Activated CD4-positive, alpha-beta T cell treated with anti-CD3 and anti-CD28 coated beads, Interleukin-2, amount 10 ng/mL, durations not matched to agents 7 days and 5 days (primary cell): ENCODE results near the gene ARL17A. TPM values are rescaled to one million over a fixed set of nuclear protein-coding genes. Genes with fewer than 3 reads are reported as not detected.
"Not testable (repeated sequence)": the region's sequence is repeated elsewhere in the genome, so short reads cannot be mapped to it uniquely, and the experiment has no call there.

ENCODE experiments used
- CTCF ChIA-PET: fragments of 350-600 bp; sonication (Branson Sonifier 250); formaldehyde crosslinking; loops from one replicate; lab custom pipeline; 2021; ENCODE audit warnings: antibody characterized with exemption; lab: Charles Lee
- POLR2A ChIA-PET: fragments of 350-600 bp; sonication (Branson Sonifier 250); formaldehyde crosslinking; loops from one replicate; lab custom pipeline; 2021; ENCODE audit warnings: antibody characterized with exemption; lab: Charles Lee
- DNase-seq: peaks from one replicate; pipeline ENCODE4 v3.0.0-alpha.2; 2020
- H3K27ac Mint-ChIP-seq: one replicate; pipeline ENCODE4 v1.8.0; 2021; ENCODE audit warnings: mild to moderate bottlenecking, moderate library complexity, mixed read lengths
- H3K27me3 Mint-ChIP-seq: one replicate; pipeline ENCODE4 v1.8.0; 2021; ENCODE audit warnings: mixed read lengths
- H3K36me3 Mint-ChIP-seq: one replicate; pipeline ENCODE4 v1.8.0; 2021; ENCODE audit warnings: low read depth, mixed read lengths
- H3K4me1 Mint-ChIP-seq: one replicate; pipeline ENCODE4 v1.8.0; 2021; ENCODE audit warnings: mixed read lengths
- H3K4me3 Mint-ChIP-seq: one replicate; pipeline ENCODE4 v1.8.0; 2021; ENCODE audit warnings: mild to moderate bottlenecking, moderate library complexity, mixed read lengths
- H3K9me3 Mint-ChIP-seq: one replicate; pipeline ENCODE4 v1.8.0; 2021; ENCODE audit warnings: mixed read lengths
- total RNA-seq, 2 experiments: library from RNA; stranded (reverse); gene quantifications; one replicate each; pipeline ENCODE4 v1.2.3, GENCODE V29; 2021

ARL17A gene
- total RNA-seq, 2 experiments from 2014 or later, result 27.5 to 28.5 TPM

GRCh38 chr17:46590157-46591146, 11.0 kb upstream of the ARL17A start, which contains the start of gene NSF:
Gene NSF (plus strand): TSS chr17:46590669. CDS start chr17:46590776, 107 bp downstream.
- not testable (repeated sequence) for H3K36me3 Mint-ChIP-seq, H3K4me1 Mint-ChIP-seq, H3K27ac Mint-ChIP-seq

GRCh38 chr17:46585444-46585843, 6.0 kb upstream of the ARL17A start:
- CTCF ChIA-PET, H3K4me1 Mint-ChIP-seq: not testable (repeated sequence)

More at GRCh38 chr17:46590157-46591146, 11.0 kb upstream of the ARL17A start, which contains the start of gene NSF:
- CTCF ChIA-PET, DNase-seq, POLR2A ChIA-PET, H3K4me3 Mint-ChIP-seq, H3K27me3 Mint-ChIP-seq, H3K9me3 Mint-ChIP-seq: not testable (repeated sequence)

GRCh38 chr17:46580082-46580481, 591 bp upstream of the ARL17A start:
- H3K9me3 Mint-ChIP-seq, H3K36me3 Mint-ChIP-seq: not testable (repeated sequence)

More at GRCh38 chr17:46585444-46585843, 6.0 kb upstream of the ARL17A start:
- POLR2A ChIA-PET, H3K4me3 Mint-ChIP-seq, H3K9me3 Mint-ChIP-seq, H3K36me3 Mint-ChIP-seq, DNase-seq, H3K27ac Mint-ChIP-seq, H3K27me3 Mint-ChIP-seq: not testable (repeated sequence)

GRCh38 chr17:46571796-46572195, 7.7 kb downstream of the ARL17A start:
- H3K27ac Mint-ChIP-seq, H3K4me1 Mint-ChIP-seq, H3K36me3 Mint-ChIP-seq, DNase-seq, POLR2A ChIA-PET, H3K9me3 Mint-ChIP-seq, CTCF ChIA-PET, H3K4me3 Mint-ChIP-seq, H3K27me3 Mint-ChIP-seq: not testable (repeated sequence)

More at GRCh38 chr17:46580082-46580481, 591 bp upstream of the ARL17A start:
- H3K27ac Mint-ChIP-seq, DNase-seq, POLR2A ChIA-PET, H3K27me3 Mint-ChIP-seq, CTCF ChIA-PET, H3K4me1 Mint-ChIP-seq, H3K4me3 Mint-ChIP-seq: not testable (repeated sequence)

- H3K9me3 Mint-ChIP-seq, POLR2A ChIA-PET, H3K4me3 Mint-ChIP-seq, H3K27me3 Mint-ChIP-seq, H3K36me3 Mint-ChIP-seq, H3K4me1 Mint-ChIP-seq, CTCF ChIA-PET, DNase-seq, H3K27ac Mint-ChIP-seq: not testable (repeated sequence)
These were observed 12.5 kb downstream of the ARL17A start for GRCh38 chr17:46566980-46567379.

- H3K36me3 Mint-ChIP-seq, H3K4me1 Mint-ChIP-seq, DNase-seq, POLR2A ChIA-PET, H3K4me3 Mint-ChIP-seq, H3K27me3 Mint-ChIP-seq, H3K9me3 Mint-ChIP-seq, H3K27ac Mint-ChIP-seq, CTCF ChIA-PET: not testable (repeated sequence)
These were observed 13.2 kb downstream of the ARL17A start for GRCh38 chr17:46566284-46566683.

- H3K27me3 Mint-ChIP-seq, H3K27ac Mint-ChIP-seq, H3K4me3 Mint-ChIP-seq, POLR2A ChIA-PET, H3K9me3 Mint-ChIP-seq, H3K4me1 Mint-ChIP-seq, DNase-seq, H3K36me3 Mint-ChIP-seq, CTCF ChIA-PET: not testable (repeated sequence)
These were observed 19.4 kb downstream of the ARL17A start for GRCh38 chr17:46560048-46560447.

GRCh38 chr17:46559155-46559554, 20.3 kb downstream of the ARL17A start:
- DNase-seq, H3K9me3 Mint-ChIP-seq, H3K27me3 Mint-ChIP-seq, H3K36me3 Mint-ChIP-seq, H3K27ac Mint-ChIP-seq, H3K4me1 Mint-ChIP-seq, H3K4me3 Mint-ChIP-seq, POLR2A ChIA-PET, CTCF ChIA-PET: not testable (repeated sequence)

- POLR2A ChIA-PET, H3K36me3 Mint-ChIP-seq, H3K4me1 Mint-ChIP-seq, H3K27me3 Mint-ChIP-seq, DNase-seq, H3K27ac Mint-ChIP-seq, CTCF ChIA-PET, H3K9me3 Mint-ChIP-seq, H3K4me3 Mint-ChIP-seq: not testable (repeated sequence)
These were observed 30.9 kb downstream of the ARL17A start for GRCh38 chr17:46548607-46549006.

- DNase-seq, CTCF ChIA-PET, H3K4me1 Mint-ChIP-seq, H3K36me3 Mint-ChIP-seq, H3K9me3 Mint-ChIP-seq, H3K4me3 Mint-ChIP-seq, H3K27ac Mint-ChIP-seq, POLR2A ChIA-PET, H3K27me3 Mint-ChIP-seq: not testable (repeated sequence)
These were observed 44.8 kb downstream of the ARL17A start for GRCh38 chr17:46534716-46535115.

- DNase-seq, CTCF ChIA-PET, H3K4me3 Mint-ChIP-seq, POLR2A ChIA-PET, H3K9me3 Mint-ChIP-seq, H3K27me3 Mint-ChIP-seq, H3K27ac Mint-ChIP-seq, H3K4me1 Mint-ChIP-seq, H3K36me3 Mint-ChIP-seq: not testable (repeated sequence)
These were observed 67.3 kb downstream of the ARL17A start, which contains the start of gene LRRC37A2 for GRCh38 chr17:46512168-46512567. Gene LRRC37A2 (plus strand): TSS chr17:46512468. CDS start chr17:46512713, 245 bp downstream.

GRCh38 chr17:46505896-46506295, 73.6 kb downstream of the ARL17A start:
- POLR2A ChIA-PET, H3K27ac Mint-ChIP-seq, H3K4me1 Mint-ChIP-seq, H3K4me3 Mint-ChIP-seq, H3K36me3 Mint-ChIP-seq, H3K27me3 Mint-ChIP-seq, CTCF ChIA-PET, DNase-seq, H3K9me3 Mint-ChIP-seq: not testable (repeated sequence)

GRCh38 chr17:46499437-46500139, 79.9 kb downstream of the ARL17A start:
- H3K27ac Mint-ChIP-seq, H3K4me1 Mint-ChIP-seq, DNase-seq, H3K9me3 Mint-ChIP-seq, H3K4me3 Mint-ChIP-seq, POLR2A ChIA-PET, H3K36me3 Mint-ChIP-seq, H3K27me3 Mint-ChIP-seq: not testable (repeated sequence)
- CTCF ChIA-PET, result interaction anchor here (0.6 kb wide), 1 partner anchor 495 kb away, joined by 3 read pairs; no protein-coding TSS in a partner anchor
